GM10266 (cell line): Measurements from ENCODE around the gene MAD1L1.

Experiments
- DNase-seq: peaks from one replicate; pipeline ENCODE4 v3.0.0; 2012; ENCODE audit errors: extremely low spot score
- CTCF ChIP-seq: IDR thresholded peaks from 2 replicates; pipeline ENCODE4 v1.5.1; 2012; ENCODE audit warnings: mild to moderate bottlenecking, low read depth; ENCODE audit not compliant: control insufficient read depth, insufficient read depth; ENCODE audit errors: missing control alignments

Gene MAD1L1

GRCh38 chr7:1898628-1899185, 334.0 kb downstream of the MAD1L1 start:
- DNase-seq = no peak
- no peak for TF ChIP-seq CTCF

GRCh38 chr7:1897861-1898627, 334.7 kb downstream of the MAD1L1 start:
- no peak for TF ChIP-seq CTCF

DNA sequence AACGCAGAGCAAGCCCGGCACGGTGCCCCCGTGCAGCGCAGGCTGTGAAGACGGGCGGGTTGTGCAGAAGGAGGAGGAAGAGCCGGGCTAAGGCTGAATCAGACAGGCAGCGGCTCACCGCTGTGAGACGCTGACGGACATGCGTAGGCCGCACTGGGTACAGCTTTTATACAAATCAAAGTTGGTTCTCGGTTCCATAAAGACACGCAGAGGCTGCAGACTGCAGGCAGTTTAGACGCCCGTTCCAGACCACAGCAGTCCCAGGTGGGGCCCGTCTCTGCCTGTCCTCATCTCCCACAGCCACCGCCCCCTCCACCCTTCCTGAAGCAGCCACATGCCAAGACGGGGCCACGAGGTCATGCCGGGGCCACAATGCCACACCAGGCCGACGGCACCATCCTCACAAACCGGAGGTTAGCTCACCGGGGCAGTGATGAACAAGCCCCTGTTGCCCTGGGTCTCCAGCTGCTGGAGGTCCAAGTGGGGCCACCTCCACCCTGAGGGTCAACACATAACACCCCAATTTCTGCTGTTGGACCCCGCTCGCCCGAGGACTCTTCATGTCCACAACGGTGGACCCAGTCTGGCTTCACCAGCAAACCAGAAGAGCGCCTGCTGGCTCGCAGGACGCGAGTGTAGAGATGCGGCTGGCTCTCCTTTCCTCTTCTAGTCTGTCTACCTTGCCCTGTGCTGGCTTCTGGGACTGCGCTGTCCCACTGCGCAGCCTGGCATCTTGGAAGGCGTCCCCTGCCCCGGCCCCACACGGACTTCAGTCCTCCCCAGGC, 335.5 kb downstream of the MAD1L1 start:
- TF ChIP-seq CTCF = no peak
- no peak for DNase-seq

More at GRCh38 chr7:1897861-1898627, 334.7 kb downstream of the MAD1L1 start:
- no peak for DNase-seq

DNA sequence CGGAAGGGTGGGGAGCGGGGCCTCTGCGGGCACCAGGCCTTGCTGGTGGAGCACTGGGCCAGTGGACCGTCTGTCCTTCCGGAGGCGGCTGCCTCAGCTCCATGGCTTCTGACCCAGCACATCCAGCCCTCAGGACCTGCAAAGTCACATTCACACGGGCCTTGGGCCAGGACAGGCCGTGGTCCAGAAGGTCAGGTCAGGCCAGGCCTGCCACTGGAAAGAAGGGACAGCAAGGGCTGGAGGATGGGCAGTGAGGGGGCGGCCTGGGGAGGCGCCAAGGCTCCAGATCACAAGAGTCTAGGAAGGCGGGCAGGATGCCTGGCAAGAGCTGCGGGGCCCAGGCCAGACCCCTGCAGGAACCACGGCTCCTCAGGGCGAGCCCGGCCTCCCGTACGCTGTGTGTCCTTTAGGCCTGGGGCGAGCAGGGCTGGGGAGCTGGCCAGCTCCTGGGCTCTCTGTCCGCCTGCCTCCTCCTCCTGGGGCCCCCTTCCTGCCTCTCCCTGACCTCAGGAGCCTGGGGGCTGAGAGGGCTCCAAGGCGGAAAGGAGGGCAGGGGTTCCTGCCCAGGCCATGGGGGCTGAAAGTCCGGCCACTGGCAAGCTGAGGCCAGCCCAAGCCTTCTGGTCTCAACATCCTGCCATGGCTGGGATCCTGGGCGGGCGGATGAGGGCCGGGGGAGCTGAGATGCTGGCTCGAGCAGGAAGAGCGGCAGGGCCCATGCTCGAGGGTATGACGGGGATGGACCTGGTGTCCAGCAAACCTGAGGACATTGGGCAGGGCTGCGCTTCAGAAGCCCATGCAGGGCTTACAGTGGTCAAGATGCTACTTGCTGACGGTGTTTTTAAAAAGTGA, 336.9 kb downstream of the MAD1L1 start:
- no peak for TF ChIP-seq CTCF
- no peak for DNase-seq

DNA sequence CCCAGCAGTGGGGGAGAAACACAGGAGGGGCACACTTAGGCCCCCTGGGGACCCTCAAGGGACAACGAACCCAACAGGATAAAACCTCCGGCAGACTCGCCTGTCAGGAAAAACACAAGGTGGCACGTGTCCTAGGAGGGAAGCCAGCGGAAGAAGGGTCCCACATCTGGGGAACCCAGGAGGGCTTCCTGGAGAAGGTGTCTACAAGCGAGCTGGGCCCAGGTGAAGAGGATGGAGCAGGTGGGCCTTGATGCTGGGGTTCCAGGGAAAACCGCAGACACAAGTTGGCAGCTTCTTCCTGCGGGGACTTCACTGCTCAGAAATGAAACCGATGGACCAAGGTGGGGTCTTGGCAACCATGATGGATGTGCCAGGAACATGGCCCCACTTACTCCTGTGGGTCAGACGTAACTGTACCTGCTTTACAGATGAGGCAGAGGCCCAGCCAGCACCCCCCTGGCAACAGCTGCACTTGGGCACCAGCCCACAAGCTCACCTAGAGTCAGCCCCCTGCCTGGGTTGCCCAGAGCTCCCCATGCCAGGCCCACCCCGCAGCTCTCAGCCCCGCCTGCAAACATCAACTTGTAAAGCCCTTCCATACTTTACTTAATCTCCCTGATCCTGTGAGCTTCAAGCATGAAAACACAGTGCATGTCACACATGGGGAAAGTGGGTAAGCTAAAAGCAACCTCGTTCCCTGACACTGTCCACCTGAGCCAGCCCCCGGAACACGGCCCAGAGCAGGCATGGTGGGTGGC, 337.7 kb downstream of the MAD1L1 start:
- DNase-seq = no peak
- no peak for TF ChIP-seq CTCF

DNA sequence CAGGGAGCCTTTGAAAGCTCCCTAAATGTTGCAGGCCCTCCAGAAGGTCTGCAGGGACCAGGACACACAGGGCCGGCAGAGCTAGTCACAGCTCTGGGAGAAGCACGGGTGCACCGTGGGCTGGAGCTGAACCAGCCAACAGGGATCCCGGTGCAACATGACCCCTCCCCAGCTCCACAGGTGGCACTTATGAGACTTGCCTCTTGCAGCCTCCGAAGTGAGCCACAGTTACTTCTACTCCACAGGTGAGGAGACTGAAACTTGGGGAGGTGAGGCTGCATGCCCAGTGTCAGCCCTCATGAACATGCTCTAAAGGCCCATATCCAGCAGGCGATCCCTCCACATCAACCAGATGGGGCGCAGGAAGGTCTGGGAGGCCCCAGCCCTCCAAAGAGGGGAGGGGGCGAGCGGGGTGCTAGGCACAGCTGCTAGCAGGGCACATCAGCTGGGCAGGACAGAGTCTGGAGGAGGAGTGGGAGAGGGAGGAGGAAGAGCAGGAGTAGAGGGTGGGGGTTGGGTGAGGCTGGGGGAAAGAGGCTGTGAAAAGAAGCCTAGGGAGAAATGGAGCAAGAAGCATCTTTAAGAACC, 338.3 kb downstream of the MAD1L1 start:
- TF ChIP-seq CTCF = no peak
- DNase-seq = no peak
